Stimulated activated CD8-positive, alpha-beta memory T cell treated with anti-CD3 and anti-CD28 coated beads, Interleukin-2, amount 100 ng/mL, for 48 hours (primary cell): Measurements from ENCODE around the gene TAAR9.

ENCODE experiments used
- DNase-seq, 2 donors: peaks; one replicate each; pipeline ENCODE4 v3.0.0-alpha.2; 2020; ENCODE audit warnings: low read depth in 2 of 2

The TAAR9 gene

DNA sequence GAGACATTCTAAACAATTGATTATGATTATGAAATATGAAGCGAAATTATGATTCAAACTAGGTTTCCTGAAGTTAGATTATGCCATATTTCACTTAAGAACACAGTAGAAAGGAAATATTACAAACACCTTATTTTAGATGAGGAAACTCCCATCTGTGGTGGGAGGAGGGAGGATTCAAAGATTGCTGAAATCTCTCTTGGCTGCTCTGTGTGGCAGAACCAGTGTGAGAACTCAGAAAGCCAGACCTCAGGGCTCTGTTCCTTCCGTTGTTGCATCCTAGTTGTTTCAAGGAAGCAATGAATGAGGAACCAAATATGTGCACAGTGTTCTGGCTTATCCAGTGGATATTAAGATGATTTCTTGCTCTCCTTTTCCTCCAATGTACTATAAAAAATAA lies 49.3 kb downstream of the TAAR9 start:
- DNase-seq, result no peak
